Fibroblast of the aortic adventitia (primary cell): ENCODE data around the gene FBXL15. TPM values are rescaled to one million over a fixed set of nuclear protein-coding genes. Genes with fewer than 3 reads are reported as not detected.

Experiments used
- DNase-seq: peaks from one replicate; pipeline ENCODE4 v3.0.0-alpha.2; 2010; ENCODE audit warnings: low read depth
- H3K4me3 ChIP-seq: 2 replicates; pipeline ENCODE4 v1.5.1; 2011; ENCODE audit warnings: low read depth, mild to moderate bottlenecking, control low read depth, low read length, moderate library complexity
- total RNA-seq: library from RNA; depleted of rRNA; stranded (reverse); fragments of >200 nt; gene quantifications from 2 replicates; pipeline ENCODE4 v1.2.3, GENCODE V29; 2012; ENCODE audit warnings: low replicate concordance
- TF ChIP-seq, protein P1 (sequence below): IDR thresholded peaks from 2 replicates; pipeline ENCODE4 v1.5.1; 2011; ENCODE audit warnings: mild to moderate bottlenecking, low read length, control low read depth, inconsistent platforms; ENCODE audit not compliant: insufficient read depth

FBXL15 gene
- total RNA-seq, 1 donor, result 5.2 TPM

GRCh38 chr10:102416695-102417094 is 3.9 kb upstream of the FBXL15 start:
- DNase-seq, result no peak
- TF ChIP-seq, protein P1, sequence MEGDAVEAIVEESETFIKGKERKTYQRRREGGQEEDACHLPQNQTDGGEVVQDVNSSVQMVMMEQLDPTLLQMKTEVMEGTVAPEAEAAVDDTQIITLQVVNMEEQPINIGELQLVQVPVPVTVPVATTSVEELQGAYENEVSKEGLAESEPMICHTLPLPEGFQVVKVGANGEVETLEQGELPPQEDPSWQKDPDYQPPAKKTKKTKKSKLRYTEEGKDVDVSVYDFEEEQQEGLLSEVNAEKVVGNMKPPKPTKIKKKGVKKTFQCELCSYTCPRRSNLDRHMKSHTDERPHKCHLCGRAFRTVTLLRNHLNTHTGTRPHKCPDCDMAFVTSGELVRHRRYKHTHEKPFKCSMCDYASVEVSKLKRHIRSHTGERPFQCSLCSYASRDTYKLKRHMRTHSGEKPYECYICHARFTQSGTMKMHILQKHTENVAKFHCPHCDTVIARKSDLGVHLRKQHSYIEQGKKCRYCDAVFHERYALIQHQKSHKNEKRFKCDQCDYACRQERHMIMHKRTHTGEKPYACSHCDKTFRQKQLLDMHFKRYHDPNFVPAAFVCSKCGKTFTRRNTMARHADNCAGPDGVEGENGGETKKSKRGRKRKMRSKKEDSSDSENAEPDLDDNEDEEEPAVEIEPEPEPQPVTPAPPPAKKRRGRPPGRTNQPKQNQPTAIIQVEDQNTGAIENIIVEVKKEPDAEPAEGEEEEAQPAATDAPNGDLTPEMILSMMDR, result no peak
- H3K4me3 ChIP-seq, result no peak overlapping the region

GRCh38 chr10:102418622-102419268 is 1.9 kb upstream of the FBXL15 start, which contains the start of gene PSD:
Gene PSD (minus strand): TSS chr10:102418785. CDS start chr10:102417038, 1,747 bp downstream.
- H3K4me3 ChIP-seq, result peak within 1 kb of the TSS; percentile 94
- no peak for DNase-seq
- TF ChIP-seq, protein P1, result no peak

DNA sequence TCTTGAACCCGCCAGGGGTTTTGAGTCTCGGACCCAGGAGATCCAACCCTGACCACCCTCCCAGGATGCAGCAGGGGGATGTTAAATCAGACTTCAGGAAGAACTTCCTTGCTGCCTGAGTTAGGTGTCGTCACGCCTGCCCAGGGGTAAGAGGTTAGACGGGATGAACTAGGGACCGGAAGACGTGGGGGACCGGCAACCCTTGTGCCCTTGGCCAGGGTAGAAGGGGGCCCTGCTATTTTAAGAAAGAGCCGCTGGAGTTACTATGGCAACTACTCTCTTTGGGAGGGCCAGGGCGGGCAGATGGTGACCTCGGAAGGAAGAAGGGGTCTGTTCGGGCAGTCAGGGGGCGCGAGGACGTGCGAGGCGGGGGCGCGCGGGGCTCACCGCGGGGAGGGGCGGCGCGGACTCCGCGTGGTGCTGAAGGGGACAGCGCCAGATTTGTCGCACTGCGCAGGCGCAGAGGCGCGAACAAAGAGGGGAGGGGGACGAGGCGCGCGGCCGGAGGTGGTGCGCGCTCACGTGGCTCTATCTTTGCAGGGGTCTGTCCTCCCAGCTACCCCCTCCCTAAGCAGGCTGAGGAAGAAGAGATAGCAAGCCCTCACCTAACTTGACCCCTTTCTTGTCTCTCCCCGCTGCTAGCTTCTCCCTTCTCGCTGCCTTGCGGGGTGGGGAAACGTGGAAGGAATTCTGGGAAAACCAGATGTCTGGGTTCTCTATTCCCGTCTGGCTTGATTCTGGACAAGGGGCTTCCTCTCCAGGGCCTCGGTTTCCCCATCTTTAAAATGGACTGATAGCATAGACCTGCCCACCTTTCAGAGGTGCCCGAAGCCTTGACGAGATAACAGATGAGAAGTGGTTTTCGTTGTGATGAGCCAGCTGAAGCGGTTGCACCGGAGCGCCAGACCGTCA is 1.1 kb upstream of the FBXL15 start:
- DNase-seq, result no peak
- H3K4me3 ChIP-seq, result peak overlapping the region; percentile 94
- TF ChIP-seq, protein P1, result no peak

DNA sequence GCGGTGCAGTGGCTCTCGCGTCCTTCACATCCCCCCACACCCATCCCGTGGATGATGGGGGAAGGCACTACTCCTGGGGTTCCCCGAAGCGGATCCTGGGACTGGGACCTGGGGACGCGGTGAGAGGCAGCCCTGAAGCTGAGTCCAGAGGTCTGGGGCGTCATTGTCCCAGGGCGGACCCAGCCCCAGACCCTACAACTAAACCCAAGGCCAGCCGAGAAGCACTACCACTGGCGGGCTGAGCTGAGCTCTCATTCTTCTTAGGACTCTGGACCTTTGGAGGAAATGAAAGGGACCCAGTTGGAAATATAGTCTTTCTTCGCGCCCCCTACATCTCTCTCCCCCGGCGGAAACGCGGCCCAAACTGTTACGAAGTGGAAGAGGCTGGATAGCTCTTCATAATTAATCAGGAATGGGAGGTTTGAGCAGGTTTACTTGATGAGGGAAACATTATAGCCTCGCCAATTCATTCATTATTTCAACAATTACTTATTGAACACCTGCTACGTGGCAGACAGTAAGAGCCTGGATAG is 389 bp upstream of the FBXL15 start:
- TF ChIP-seq, protein P1, result no peak
- no peak for DNase-seq
- peak overlapping the region; percentile 94 for H3K4me3 ChIP-seq

- peak overlapping the region; percentile 94 for H3K4me3 ChIP-seq
- no peak for DNase-seq
- TF ChIP-seq, protein P1, result no peak
Observed at GRCh38 chr10:102421507-102421756, 796 bp downstream of the FBXL15 start.

DNA sequence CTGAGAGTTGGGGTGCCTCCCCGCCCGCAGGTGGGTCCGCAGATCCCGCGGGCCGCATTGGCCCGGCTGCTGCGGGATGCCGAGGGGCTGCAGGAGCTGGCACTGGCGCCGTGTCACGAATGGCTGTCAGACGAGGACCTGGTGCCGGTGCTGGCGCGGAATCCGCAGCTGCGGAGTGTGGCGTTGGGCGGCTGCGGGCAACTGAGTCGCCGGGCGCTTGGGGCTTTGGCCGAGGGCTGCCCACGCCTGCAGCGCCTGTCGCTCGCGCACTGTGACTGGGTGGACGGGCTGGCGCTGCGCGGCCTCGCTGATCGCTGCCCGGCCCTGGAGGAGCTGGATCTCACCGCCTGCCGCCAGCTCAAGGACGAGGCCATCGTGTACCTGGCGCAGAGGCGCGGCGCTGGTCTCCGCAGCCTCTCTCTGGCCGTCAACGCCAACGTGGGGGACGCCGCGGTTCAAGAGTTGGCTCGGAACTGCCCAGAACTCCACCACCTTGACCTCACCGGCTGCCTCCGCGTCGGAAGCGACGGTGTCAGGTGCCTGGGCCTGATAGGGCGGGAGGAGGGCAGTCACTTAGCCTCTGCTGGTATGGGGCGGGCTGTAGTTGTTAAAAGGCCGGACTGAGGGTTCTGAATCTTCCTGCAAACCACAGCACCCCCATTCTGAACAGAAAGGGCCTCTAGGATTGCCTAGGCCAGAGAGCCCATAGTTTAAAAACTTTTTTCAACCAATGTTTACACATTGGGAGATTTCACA is 1.3 kb downstream of the FBXL15 start:
- H3K4me3 ChIP-seq, result peak overlapping the region; percentile 94
- TF ChIP-seq, protein P1, result no peak
- DNase-seq, result no peak
